ENCODE data around the gene CDK14.
A peak's percentile ranks its signal among the peaks of the same experiment; 100 is the strongest.
"Not testable (repeated sequence)": the region's sequence is repeated elsewhere in the genome, so short reads cannot be mapped to it uniquely, and the experiment has no call there.

Gene CDK14

DNA sequence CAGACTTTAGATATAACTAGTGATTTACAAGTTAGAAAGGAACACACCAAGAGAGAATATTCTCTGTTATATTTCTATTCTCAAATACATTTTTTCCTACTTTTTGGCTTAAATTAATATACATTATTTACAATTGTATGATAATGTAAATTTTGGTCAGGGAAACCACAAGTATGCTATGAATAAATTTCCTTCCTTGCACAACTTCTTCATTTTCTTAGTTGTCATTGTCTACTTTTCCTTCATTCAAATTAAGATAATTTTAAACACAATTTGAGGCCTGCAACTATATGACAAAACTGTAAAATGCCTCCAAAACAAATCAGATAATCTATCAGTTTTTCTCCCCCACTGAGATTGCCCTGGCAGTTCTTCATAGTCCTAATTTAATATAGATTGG, 131.3 kb downstream of the CDK14 start:
- FAIRE-seq (no peak), DNase-seq (ENCODE audit: insufficient read length) (no peak)
- TF ChIP-seq POLR2AphosphoS5 (IDR thresholded peaks at IDR 0.05; ENCODE audit: low read depth, low read length) (no peak), TAF1 (IDR thresholded peaks at IDR 0.05; ENCODE audit: borderline replicate concordance, low read depth, low read length) (no peak), POLR2A (IDR thresholded peaks at IDR 0.05; ENCODE audit: low read depth, low read length) (no peak)

GRCh38 chr7:90728568-90728967, 132.4 kb downstream of the CDK14 start:
- no peak for DNase-seq (ENCODE audit: insufficient read length)
- FAIRE-seq = peak; percentile 84
- no peak for TF ChIP-seq POLR2A (IDR thresholded peaks at IDR 0.05; ENCODE audit: low read depth, low read length)
- no peak for TF ChIP-seq TAF1 (IDR thresholded peaks at IDR 0.05; ENCODE audit: borderline replicate concordance, low read depth, low read length)
- no peak for TF ChIP-seq POLR2AphosphoS5 (IDR thresholded peaks at IDR 0.05; ENCODE audit: low read depth, low read length)

DNA sequence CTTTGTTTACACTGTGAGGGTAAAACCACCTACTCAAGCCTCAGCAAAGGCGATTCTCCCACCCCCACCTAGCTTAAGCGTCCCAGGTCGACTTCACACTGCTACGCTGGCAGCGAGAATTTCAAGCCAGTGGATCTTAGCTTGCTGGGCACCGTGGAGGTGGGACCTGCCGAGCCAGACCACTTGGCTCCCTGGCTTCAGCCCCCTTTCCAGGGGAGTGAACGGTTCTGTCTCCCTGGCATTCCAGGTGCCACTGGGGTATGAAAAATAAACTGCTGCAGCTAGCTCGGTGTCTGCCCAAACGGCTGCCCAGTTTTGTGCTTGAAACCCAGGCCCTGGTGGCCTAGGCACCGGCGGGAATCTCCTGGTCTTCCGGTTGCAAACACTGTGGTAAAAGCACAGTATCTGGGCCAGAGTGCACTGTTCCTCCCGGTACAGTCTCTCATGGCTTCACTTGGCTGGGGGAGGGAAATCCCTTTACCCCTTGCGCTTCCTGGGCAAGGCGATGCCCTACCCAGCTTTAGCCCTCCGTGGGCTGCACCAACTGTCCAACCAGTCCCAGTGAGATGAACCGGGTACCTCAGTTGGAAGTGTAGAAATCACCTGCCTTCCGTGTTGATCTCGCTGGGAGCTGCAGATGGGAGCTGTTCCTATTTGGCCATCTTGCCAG, 139.6 kb downstream of the CDK14 start:
- DNase-seq (ENCODE audit: insufficient read length); FAIRE-seq: not testable (repeated sequence)

DNA sequence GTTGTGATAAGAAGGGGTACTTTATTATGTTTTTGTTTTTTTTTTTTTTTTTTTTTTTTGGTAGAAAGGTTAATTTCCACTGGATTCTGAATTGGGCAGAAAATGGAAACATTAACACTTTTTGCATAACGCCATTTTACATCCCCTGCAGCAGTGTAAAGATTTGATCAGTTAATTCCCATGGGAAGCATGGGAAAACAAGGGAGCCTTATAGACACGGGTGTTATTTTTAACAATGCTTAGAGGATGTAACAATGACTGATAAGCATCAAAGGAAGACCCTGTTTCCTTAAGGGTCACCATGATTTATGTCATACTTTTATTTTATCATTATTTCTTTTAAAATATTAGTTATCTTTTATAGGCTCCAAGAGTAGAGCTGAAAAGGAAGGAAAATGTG, 140.2 kb downstream of the CDK14 start:
- no peak for FAIRE-seq
- TF ChIP-seq POLR2AphosphoS5 (IDR thresholded peaks at IDR 0.05; ENCODE audit: low read depth, low read length) = no peak
- TF ChIP-seq TAF1 (IDR thresholded peaks at IDR 0.05; ENCODE audit: borderline replicate concordance, low read depth, low read length) = no peak
- no peak for TF ChIP-seq POLR2A (IDR thresholded peaks at IDR 0.05; ENCODE audit: low read depth, low read length)

DNA sequence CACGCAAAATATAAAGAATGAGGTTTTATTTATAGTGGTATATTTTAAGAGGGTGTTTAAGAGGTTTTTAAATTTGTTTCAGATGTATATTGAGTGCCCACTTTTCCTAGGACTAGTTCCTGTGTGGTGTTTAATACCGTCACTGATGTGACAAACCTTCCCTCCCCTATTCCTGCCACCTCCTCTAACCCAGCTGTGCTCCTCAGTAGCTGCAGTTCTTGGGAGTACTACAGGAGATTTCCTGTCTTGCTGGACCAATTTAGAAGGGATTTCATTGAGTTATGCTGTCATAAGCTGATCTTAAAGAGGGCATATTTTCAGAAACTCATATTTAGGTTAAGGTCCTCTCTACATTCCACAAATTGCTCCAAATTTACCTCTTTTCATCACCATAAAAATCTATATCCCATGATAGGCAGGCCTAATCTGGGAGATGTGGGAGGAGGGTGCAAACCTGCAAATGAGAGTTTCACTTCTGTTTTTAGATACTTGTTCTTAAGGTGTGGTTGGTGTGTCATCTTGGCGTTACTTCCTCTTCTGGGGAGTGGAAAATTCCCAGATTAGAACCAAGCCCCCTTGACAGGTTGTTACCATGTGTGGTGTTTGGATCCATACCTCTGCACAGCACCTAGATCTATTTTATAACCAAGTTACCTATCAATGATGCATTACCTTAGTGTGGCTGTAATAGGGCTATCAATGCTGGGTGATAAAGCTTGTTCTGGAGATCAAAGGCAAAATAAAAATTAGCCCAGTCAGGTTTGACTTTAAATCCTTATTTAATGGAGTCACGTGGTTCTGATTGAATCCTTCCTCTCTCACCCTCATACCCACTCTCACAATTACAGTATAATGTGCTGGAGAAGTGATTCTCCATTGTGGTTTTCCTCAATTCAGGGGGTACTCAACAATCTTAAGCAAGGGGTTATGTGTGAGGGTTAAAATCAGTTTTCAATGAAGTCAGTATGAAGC, 141.1 kb downstream of the CDK14 start:
- peak; percentile 20 for DNase-seq (ENCODE audit: insufficient read length)
- TF ChIP-seq TAF1 (IDR thresholded peaks at IDR 0.05; ENCODE audit: borderline replicate concordance, low read depth, low read length) (no peak), POLR2AphosphoS5 (IDR thresholded peaks at IDR 0.05; ENCODE audit: low read depth, low read length) (no peak), POLR2A (IDR thresholded peaks at IDR 0.05; ENCODE audit: low read depth, low read length) (no peak)
- peak; percentile 87 for FAIRE-seq

More for the DNA sequence above, 140.2 kb downstream of the CDK14 start:
- DNase-seq (ENCODE audit: insufficient read length) = no peak

DNA sequence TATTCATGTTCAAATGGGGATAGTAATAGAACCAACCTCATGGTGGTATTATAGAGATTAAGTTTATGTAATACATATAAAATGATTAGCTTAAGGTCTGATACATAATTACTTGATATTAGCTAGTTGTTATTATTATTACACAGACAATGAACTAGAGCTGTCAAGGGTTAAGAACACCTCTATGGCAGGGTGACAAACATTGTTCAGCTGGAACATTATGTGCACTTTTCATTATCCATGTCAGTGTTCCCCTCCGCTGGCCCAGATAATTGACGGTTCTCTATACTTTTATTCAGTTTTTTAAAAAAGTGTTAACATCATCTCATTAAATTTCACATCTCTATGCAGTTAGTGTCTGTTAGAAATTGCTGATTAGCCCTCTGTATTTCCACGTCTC, 142.1 kb downstream of the CDK14 start:
- FAIRE-seq = no peak
- no peak for TF ChIP-seq POLR2AphosphoS5 (IDR thresholded peaks at IDR 0.05; ENCODE audit: low read depth, low read length)
- TF ChIP-seq POLR2A (IDR thresholded peaks at IDR 0.05; ENCODE audit: low read depth, low read length) = no peak
- no peak for TF ChIP-seq TAF1 (IDR thresholded peaks at IDR 0.05; ENCODE audit: borderline replicate concordance, low read depth, low read length)

GRCh38 chr7:90739716-90740115, 143.6 kb downstream of the CDK14 start:
- no peak for FAIRE-seq

More for the DNA sequence above, 142.1 kb downstream of the CDK14 start:
- DNase-seq (ENCODE audit: insufficient read length) = no peak

GRCh38 chr7:90740386-90740785, 144.3 kb downstream of the CDK14 start:
- FAIRE-seq (no peak), DNase-seq (ENCODE audit: insufficient read length) (no peak)
- TF ChIP-seq POLR2AphosphoS5 (IDR thresholded peaks at IDR 0.05; ENCODE audit: low read depth, low read length) (no peak), POLR2A (IDR thresholded peaks at IDR 0.05; ENCODE audit: low read depth, low read length) (no peak), TAF1 (IDR thresholded peaks at IDR 0.05; ENCODE audit: borderline replicate concordance, low read depth, low read length) (no peak)

More at GRCh38 chr7:90739716-90740115, 143.6 kb downstream of the CDK14 start:
- TF ChIP-seq TAF1 (IDR thresholded peaks at IDR 0.05; ENCODE audit: borderline replicate concordance, low read depth, low read length) (no peak), POLR2AphosphoS5 (IDR thresholded peaks at IDR 0.05; ENCODE audit: low read depth, low read length) (no peak), POLR2A (IDR thresholded peaks at IDR 0.05; ENCODE audit: low read depth, low read length) (no peak)
- no peak for DNase-seq (ENCODE audit: insufficient read length)

DNA sequence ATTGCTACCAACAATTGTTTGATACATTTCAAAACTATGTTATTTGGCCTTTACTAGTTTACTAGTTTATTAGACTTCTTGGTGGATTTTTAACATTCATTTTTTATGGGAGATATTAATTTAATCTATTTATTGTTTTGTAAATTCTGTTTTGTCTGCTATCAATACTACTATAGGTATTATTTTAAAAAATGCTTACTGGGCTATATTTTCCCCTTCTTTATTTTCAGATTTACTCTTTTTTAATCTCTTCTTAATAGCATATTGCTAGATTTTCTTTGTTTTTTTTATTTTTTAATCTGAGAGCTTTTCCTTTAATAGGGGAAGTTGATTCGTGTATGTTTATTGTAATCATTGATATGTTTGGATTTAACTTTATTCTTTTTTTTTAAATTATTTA, 147.5 kb downstream of the CDK14 start:
- TF ChIP-seq POLR2AphosphoS5 (IDR thresholded peaks at IDR 0.05; ENCODE audit: low read depth, low read length) (no peak), TAF1 (IDR thresholded peaks at IDR 0.05; ENCODE audit: borderline replicate concordance, low read depth, low read length) (no peak), POLR2A (IDR thresholded peaks at IDR 0.05; ENCODE audit: low read depth, low read length) (no peak)
- no peak for DNase-seq (ENCODE audit: insufficient read length)
- no peak for FAIRE-seq

- DNase-seq (ENCODE audit: insufficient read length) (no peak), FAIRE-seq (no peak)
- TF ChIP-seq POLR2AphosphoS5 (IDR thresholded peaks at IDR 0.05; ENCODE audit: low read depth, low read length) = no peak
- no peak for TF ChIP-seq POLR2A (IDR thresholded peaks at IDR 0.05; ENCODE audit: low read depth, low read length)
- no peak for TF ChIP-seq TAF1 (IDR thresholded peaks at IDR 0.05; ENCODE audit: borderline replicate concordance, low read depth, low read length)
Measured at GRCh38 chr7:90747516-90747915, 151.4 kb downstream of the CDK14 start.

GRCh38 chr7:90749262-90749661, 153.1 kb downstream of the CDK14 start:
- DNase-seq (ENCODE audit: insufficient read length) (no peak), FAIRE-seq (peak; percentile 5)
- no peak for TF ChIP-seq POLR2A (IDR thresholded peaks at IDR 0.05; ENCODE audit: low read depth, low read length)
- no peak for TF ChIP-seq TAF1 (IDR thresholded peaks at IDR 0.05; ENCODE audit: borderline replicate concordance, low read depth, low read length)
- TF ChIP-seq POLR2AphosphoS5 (IDR thresholded peaks at IDR 0.05; ENCODE audit: low read depth, low read length) = no peak

DNA sequence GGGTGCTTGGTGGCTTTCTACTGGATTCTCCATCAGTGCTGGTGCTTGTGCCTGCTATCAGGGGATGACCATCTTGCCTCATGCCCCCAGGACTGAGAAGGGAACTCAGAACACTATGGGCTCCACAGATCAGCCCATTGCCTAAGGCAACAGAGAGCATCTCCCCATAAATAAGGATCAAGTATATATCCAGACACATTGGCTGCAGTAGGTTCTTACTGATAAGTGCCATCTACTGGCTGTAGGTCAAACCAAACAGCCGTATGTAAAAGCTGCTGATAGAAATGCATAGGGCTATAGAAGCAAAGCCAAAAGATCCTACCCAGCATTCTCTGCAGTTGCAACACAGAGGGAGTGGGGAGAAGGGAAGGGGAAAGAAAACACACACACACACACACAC, 153.7 kb downstream of the CDK14 start:
- TF ChIP-seq TAF1 (IDR thresholded peaks at IDR 0.05; ENCODE audit: borderline replicate concordance, low read depth, low read length) = no peak
- TF ChIP-seq POLR2AphosphoS5 (IDR thresholded peaks at IDR 0.05; ENCODE audit: low read depth, low read length) = no peak
- no peak for TF ChIP-seq POLR2A (IDR thresholded peaks at IDR 0.05; ENCODE audit: low read depth, low read length)
- DNase-seq (ENCODE audit: insufficient read length) (no peak), FAIRE-seq (peak; percentile 54)
